Neural crest cell (in vitro differentiated cells): ENCODE results near the gene SCAMP5. TPM values are rescaled to one million over a fixed set of nuclear protein-coding genes. Genes with fewer than 3 reads are reported as not detected.

Source experiments
- DNase-seq: peaks from one replicate; pipeline ENCODE4 v3.0.0; 2021; ENCODE audit warnings: low read depth, mixed read lengths, low spot score
- H3K27ac Mint-ChIP-seq: one replicate; pipeline ENCODE4 v1.8.0; 2021; ENCODE audit warnings: mild to moderate bottlenecking, mixed read lengths; ENCODE audit not compliant: unreplicated experiment
- H3K27me3 Mint-ChIP-seq: 2 replicates; pipeline ENCODE4 v1.8.0; 2021; ENCODE audit warnings: low read depth, mild to moderate bottlenecking, mixed read lengths
- H3K36me3 Mint-ChIP-seq: 2 replicates; pipeline ENCODE4 v1.8.0; 2021; ENCODE audit warnings: low read depth, mild to moderate bottlenecking, mixed read lengths
- H3K4me1 Mint-ChIP-seq: 2 replicates; pipeline ENCODE4 v1.8.0; 2021; ENCODE audit warnings: mixed read lengths
- H3K4me3 Mint-ChIP-seq: one replicate; pipeline ENCODE4 v1.8.0; 2021; ENCODE audit warnings: mild to moderate bottlenecking, mixed read lengths
- H3K9me3 Mint-ChIP-seq: 2 replicates; pipeline ENCODE4 v1.8.0; 2021; ENCODE audit warnings: mixed read lengths
- total RNA-seq: library from RNA; stranded (reverse); gene quantifications from 2 replicates; pipeline ENCODE4 v1.2.1, GENCODE V29; 2021
- TF ChIP-seq, protein P1 (sequence below): fragments of 200-600 bp; sonication (generic); conservative IDR thresholded peaks from 2 replicates; pipeline ENCODE4 v1.5.0; 2021; ENCODE audit warnings: antibody characterized with exemption, mild to moderate bottlenecking

The SCAMP5 gene
- total RNA-seq, 1 donor from 2014 or later = 39.4 TPM

DNA sequence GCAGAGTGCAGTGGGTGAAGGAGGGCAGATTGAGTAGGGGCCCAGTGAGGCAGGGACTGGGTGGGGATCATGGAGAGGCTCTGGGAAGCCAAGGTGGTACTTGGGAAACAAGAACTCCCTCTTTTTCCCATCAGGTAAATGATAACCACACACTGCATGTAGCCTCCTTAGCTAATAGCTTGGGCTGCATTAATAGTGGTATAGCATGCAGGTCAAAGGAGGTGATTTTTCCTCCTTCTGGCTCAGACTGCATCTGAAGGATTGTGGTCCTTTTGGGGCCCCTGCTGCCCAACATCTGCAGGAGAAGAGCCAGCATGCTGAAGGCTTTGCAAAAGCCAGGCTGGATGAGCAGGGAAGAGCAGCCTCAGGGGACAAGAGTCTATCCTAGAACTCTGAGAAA, 73.4 kb downstream of the SCAMP5 start:
- H3K9me3 Mint-ChIP-seq = peaks cover 12% of the 10 kb centered on the region
- no peak overlapping the region for H3K27ac Mint-ChIP-seq
- H3K4me3 Mint-ChIP-seq = no peak overlapping the region
- H3K36me3 Mint-ChIP-seq = peaks cover 10% of the 10 kb centered on the region
- no peak for DNase-seq
- H3K27me3 Mint-ChIP-seq = no peaks in the 10 kb centered on the region
- no peaks in the 10 kb centered on the region for H3K4me1 Mint-ChIP-seq
- TF ChIP-seq, protein P1, sequence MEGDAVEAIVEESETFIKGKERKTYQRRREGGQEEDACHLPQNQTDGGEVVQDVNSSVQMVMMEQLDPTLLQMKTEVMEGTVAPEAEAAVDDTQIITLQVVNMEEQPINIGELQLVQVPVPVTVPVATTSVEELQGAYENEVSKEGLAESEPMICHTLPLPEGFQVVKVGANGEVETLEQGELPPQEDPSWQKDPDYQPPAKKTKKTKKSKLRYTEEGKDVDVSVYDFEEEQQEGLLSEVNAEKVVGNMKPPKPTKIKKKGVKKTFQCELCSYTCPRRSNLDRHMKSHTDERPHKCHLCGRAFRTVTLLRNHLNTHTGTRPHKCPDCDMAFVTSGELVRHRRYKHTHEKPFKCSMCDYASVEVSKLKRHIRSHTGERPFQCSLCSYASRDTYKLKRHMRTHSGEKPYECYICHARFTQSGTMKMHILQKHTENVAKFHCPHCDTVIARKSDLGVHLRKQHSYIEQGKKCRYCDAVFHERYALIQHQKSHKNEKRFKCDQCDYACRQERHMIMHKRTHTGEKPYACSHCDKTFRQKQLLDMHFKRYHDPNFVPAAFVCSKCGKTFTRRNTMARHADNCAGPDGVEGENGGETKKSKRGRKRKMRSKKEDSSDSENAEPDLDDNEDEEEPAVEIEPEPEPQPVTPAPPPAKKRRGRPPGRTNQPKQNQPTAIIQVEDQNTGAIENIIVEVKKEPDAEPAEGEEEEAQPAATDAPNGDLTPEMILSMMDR = no peak

DNA sequence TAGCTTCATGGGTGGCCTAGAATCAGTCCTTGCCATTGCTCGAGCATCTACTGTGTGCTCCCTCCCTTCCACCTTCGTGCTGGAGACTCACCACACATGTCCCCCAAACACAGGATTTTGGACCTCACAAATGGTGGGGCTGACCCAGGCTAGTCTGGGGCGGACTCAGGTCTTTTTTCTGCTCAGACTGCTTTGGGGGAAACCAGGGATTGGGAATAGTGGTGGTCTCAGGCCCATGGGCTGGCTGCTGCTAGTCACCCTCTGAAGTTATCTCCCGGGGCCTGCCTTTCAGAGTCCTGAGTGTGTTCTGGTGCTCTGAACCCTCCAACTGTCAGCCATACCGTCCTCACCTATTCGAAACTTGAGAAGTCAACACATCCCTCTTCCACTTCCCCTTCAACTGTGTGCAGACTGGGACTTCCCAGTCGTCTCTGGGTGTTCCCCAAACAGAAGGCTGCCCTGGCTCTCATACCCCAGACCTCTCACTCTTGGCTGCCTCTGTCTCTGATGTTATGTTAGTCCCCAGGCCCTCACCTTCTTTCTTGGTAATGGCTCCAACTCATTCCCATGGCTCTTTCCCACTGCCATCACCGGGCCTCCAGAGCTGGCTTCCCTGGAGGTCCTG, 74.0 kb downstream of the SCAMP5 start:
- TF ChIP-seq, protein P1 = no peak
- H3K27me3 Mint-ChIP-seq = no peaks in the 10 kb centered on the region
- H3K36me3 Mint-ChIP-seq = peaks cover 10% of the 10 kb centered on the region
- H3K9me3 Mint-ChIP-seq = peaks cover 12% of the 10 kb centered on the region
- DNase-seq = no peak
- H3K4me1 Mint-ChIP-seq = no peaks in the 10 kb centered on the region
- no peak overlapping the region for H3K4me3 Mint-ChIP-seq
- H3K27ac Mint-ChIP-seq = no peak overlapping the region

DNA sequence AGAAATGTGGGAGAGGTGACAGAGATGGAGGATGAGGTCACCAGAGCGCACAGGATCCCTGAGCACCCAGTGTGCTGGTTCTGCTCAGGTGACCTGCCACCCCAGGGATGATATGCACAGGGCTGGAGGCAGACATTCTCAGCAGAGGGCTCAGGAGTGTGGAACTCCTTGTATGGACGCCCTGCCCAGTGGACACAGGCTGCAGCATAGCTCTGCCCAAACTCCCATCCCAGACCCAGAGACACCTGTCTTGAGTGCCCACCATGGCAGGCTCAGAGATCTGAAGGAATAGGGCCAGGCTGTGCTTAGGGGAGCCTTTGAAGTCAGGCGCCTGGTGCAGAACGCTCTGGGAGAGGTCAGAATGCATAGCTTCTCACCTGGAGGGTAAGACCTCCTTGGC, 75.3 kb downstream of the SCAMP5 start:
- Mint-ChIP-seq H3K4me3 (no peak overlapping the region), H3K27me3 (no peaks in the 10 kb centered on the region), H3K9me3 (peaks cover 12% of the 10 kb centered on the region), H3K4me1 (no peaks in the 10 kb centered on the region), H3K27ac (no peak overlapping the region), H3K36me3 (peaks cover 12% of the 10 kb centered on the region)
- TF ChIP-seq, protein P1 = no peak
- no peak for DNase-seq

Other genes with a start within 250 kb of the SCAMP5 start
- gene CYP1A2, start 246.7 kb upstream of the SCAMP5 start, total RNA-seq = not detected in 2 replicates
- 107 and 109 TPM in 2 replicates for gene CSK, start 213.5 kb upstream of the SCAMP5 start, total RNA-seq
- gene LMAN1L, start 182.7 kb upstream of the SCAMP5 start, total RNA-seq = not detected in 2 replicates
- gene CPLX3, start 168.9 kb upstream of the SCAMP5 start, total RNA-seq = not detected in 2 replicates
- gene ULK3, start 152.4 kb upstream of the SCAMP5 start, total RNA-seq = 48.4 TPM in 2 replicates
- gene SCAMP2, start 122.2 kb upstream of the SCAMP5 start, total RNA-seq = 40.4 and 42.0 TPM in 2 replicates
- 42.6 and 43.8 TPM in 2 replicates for gene MPI, start 105.5 kb upstream of the SCAMP5 start, total RNA-seq
- gene FAM219B, start 88.7 kb upstream of the SCAMP5 start, total RNA-seq = 128 and 138 TPM in 2 replicates
- gene COX5A, start 57.5 kb upstream of the SCAMP5 start, total RNA-seq = 239 and 246 TPM in 2 replicates
- 6.2 and 6.3 TPM in 2 replicates for gene RPP25, start 38.8 kb upstream of the SCAMP5 start, total RNA-seq
- gene PPCDC, start 28.0 kb downstream of the SCAMP5 start, total RNA-seq = 16.5 and 18.1 TPM in 2 replicates
- 23.8 and 29.5 TPM in 2 replicates for gene C15orf39, start 206.3 kb downstream of the SCAMP5 start, total RNA-seq